H9 (cell line): ENCODE data around the gene KRT36. TPM values are rescaled to one million over a fixed set of nuclear protein-coding genes. Genes with fewer than 3 reads are reported as not detected.

Source experiments
- DNase-seq: peaks from one replicate; pipeline ENCODE4 v3.0.0-alpha.2; 2017
- H2AFZ ChIP-seq: one replicate; pipeline ENCODE4 v1.6.1; 2013; ENCODE audit warnings: mild to moderate bottlenecking, low read length, control low read depth, moderate library complexity
- H2AK5ac ChIP-seq: 2 replicates; pipeline ENCODE4 v1.6.1; 2013; ENCODE audit warnings: low read length, control low read depth, mixed read lengths; ENCODE audit not compliant: insufficient read length
- H2BK120ac ChIP-seq: one replicate; pipeline ENCODE4 v1.6.1; 2013; ENCODE audit warnings: low read depth, mild to moderate bottlenecking, low read length, control low read depth, inconsistent platforms; ENCODE audit not compliant: poor library complexity, severe bottlenecking
- H2BK12ac ChIP-seq: 2 replicates; pipeline ENCODE4 v1.6.1; 2013; ENCODE audit warnings: low read length, control low read depth, mixed read lengths, low read depth; ENCODE audit not compliant: insufficient read length
- H2BK15ac ChIP-seq: 2 replicates; pipeline ENCODE4 v1.6.1; 2013; ENCODE audit warnings: low read depth, low read length, control low read depth
- H2BK20ac ChIP-seq: one replicate; pipeline ENCODE4 v1.6.1; 2013; ENCODE audit warnings: low read depth, mild to moderate bottlenecking, low read length, control low read depth, inconsistent platforms; ENCODE audit not compliant: poor library complexity, severe bottlenecking
- H2BK5ac ChIP-seq: 2 replicates; pipeline ENCODE4 v1.6.1; 2013; ENCODE audit warnings: low read length, control low read depth, mixed read lengths; ENCODE audit not compliant: insufficient read length
- H3K14ac ChIP-seq: 2 replicates; pipeline ENCODE4 v1.6.1; 2013; ENCODE audit warnings: low read length, control low read depth; ENCODE audit not compliant: insufficient read depth
- H3K18ac ChIP-seq: 2 replicates; pipeline ENCODE4 v1.6.1; 2013; ENCODE audit warnings: low read depth, mild to moderate bottlenecking, mixed read lengths, low read length, control low read depth; ENCODE audit not compliant: insufficient read length
- H3K23ac ChIP-seq: 2 replicates; pipeline ENCODE4 v1.6.1; 2013; ENCODE audit warnings: low read length, control low read depth, mixed read lengths, low read depth; ENCODE audit not compliant: insufficient read length
- H3K23me2 ChIP-seq: 2 replicates; pipeline ENCODE4 v1.6.1; 2013; ENCODE audit warnings: low read depth, mild to moderate bottlenecking, mixed read lengths, low read length, control low read depth; ENCODE audit not compliant: insufficient read length, poor library complexity, severe bottlenecking
- H3K27ac ChIP-seq: 2 replicates; pipeline ENCODE4 v1.5.1; 2013; ENCODE audit warnings: low read length, control low read depth, mixed read lengths, low read depth; ENCODE audit not compliant: insufficient read length
- H3K27me3 ChIP-seq: 2 replicates; pipeline ENCODE4 v1.6.1; 2013; ENCODE audit warnings: low read length, control low read depth, inconsistent platforms; ENCODE audit not compliant: insufficient read depth
- H3K4ac ChIP-seq: 2 replicates; pipeline ENCODE4 v1.6.1; 2013; ENCODE audit warnings: low read depth, mild to moderate bottlenecking, control low read depth, inconsistent platforms, low read length, moderate library complexity
- H3K4me1 ChIP-seq: 2 replicates; pipeline ENCODE4 v1.6.1; 2013; ENCODE audit warnings: low read length, control low read depth, inconsistent platforms; ENCODE audit not compliant: insufficient read depth
- H3K4me2 ChIP-seq: 2 replicates; pipeline ENCODE4 v1.6.1; 2013; ENCODE audit warnings: low read length, control low read depth, mixed read lengths; ENCODE audit not compliant: insufficient read length, insufficient read depth
- H3K56ac ChIP-seq: 2 replicates; pipeline ENCODE4 v1.6.1; 2013; ENCODE audit warnings: low read depth, mild to moderate bottlenecking, mixed read lengths, low read length, control low read depth; ENCODE audit not compliant: insufficient read length
- H3K79me1 ChIP-seq: 2 replicates; pipeline ENCODE4 v1.6.1; 2013; ENCODE audit warnings: low read depth, mild to moderate bottlenecking, moderate library complexity, low read length, control low read depth, inconsistent platforms; ENCODE audit not compliant: insufficient read depth, poor library complexity, severe bottlenecking
- H3K79me2 ChIP-seq: 2 replicates; pipeline ENCODE4 v1.6.1; 2013; ENCODE audit warnings: low read length, control low read depth, inconsistent platforms; ENCODE audit not compliant: insufficient read depth
- H3K9ac ChIP-seq: 2 replicates; pipeline ENCODE4 v1.6.1; 2013; ENCODE audit warnings: low read length, control low read depth, mixed read lengths; ENCODE audit not compliant: insufficient read length; ENCODE audit errors: extremely low read depth
- H3K9me3 ChIP-seq: one replicate; pipeline ENCODE4 v1.6.1; 2013; ENCODE audit warnings: low read depth, low read length, inconsistent platforms; ENCODE audit not compliant: control insufficient read depth
- H3T11ph ChIP-seq: one replicate; pipeline ENCODE4 v1.6.1; 2013; ENCODE audit warnings: mild to moderate bottlenecking, low read length, control low read depth, inconsistent platforms
- H4K20me1 ChIP-seq: one replicate; pipeline ENCODE4 v1.6.1; 2013; ENCODE audit not compliant: control insufficient read depth, insufficient read length, insufficient read depth
- H4K5ac ChIP-seq: 2 replicates; pipeline ENCODE4 v1.6.1; 2013; ENCODE audit warnings: low read depth, mild to moderate bottlenecking, mixed read lengths, low read length, control low read depth; ENCODE audit not compliant: insufficient read length
- H4K8ac ChIP-seq: replicated peaks from 2 replicates; pipeline ENCODE4 v1.6.1; 2013; ENCODE audit warnings: low read length, control low read depth, mixed read lengths, low read depth; ENCODE audit not compliant: insufficient read length
- H4K91ac ChIP-seq: 2 replicates; pipeline ENCODE4 v1.6.1; 2013; ENCODE audit warnings: low read depth, mild to moderate bottlenecking, moderate library complexity, mixed read lengths, low read length, control low read depth; ENCODE audit not compliant: insufficient read length
- H3K27ac Mint-ChIP-seq, 3 experiments: 2 replicates in 2 of 3; 3 replicates in 1 of 3; pipeline ENCODE4 v1.8.0; 2020 to 2021; ENCODE audit warnings: mixed read lengths in 3 of 3, mild to moderate bottlenecking in 1 of 3, moderate library complexity in 1 of 3
- H3K27me3 Mint-ChIP-seq: 2 replicates; pipeline ENCODE4 v1.8.0; 2021; ENCODE audit warnings: low read depth, mild to moderate bottlenecking, moderate library complexity, mixed read lengths
- H3K36me3 Mint-ChIP-seq, 3 experiments: 2 replicates in 2 of 3; 3 replicates in 1 of 3; pipeline ENCODE4 v1.8.0; 2020 to 2021; ENCODE audit warnings: low read depth in 3 of 3, mixed read lengths in 3 of 3; ENCODE audit not compliant: insufficient read depth in 1 of 3
- H3K4me1 Mint-ChIP-seq, 2 experiments: 2 replicates each; pipeline ENCODE4 v1.8.0; 2020; ENCODE audit warnings: mixed read lengths in 2 of 2
- H3K4me3 Mint-ChIP-seq, 2 experiments: 2 replicates in 1 of 2; 3 replicates in 1 of 2; pipeline ENCODE4 v1.8.0; 2020 to 2021; ENCODE audit warnings: mild to moderate bottlenecking in 2 of 2, mixed read lengths in 2 of 2, moderate library complexity in 1 of 2
- H3K9me3 Mint-ChIP-seq, 2 experiments: 2 replicates in 1 of 2; 3 replicates in 1 of 2; pipeline ENCODE4 v1.8.0; 2020; ENCODE audit warnings: mild to moderate bottlenecking in 2 of 2, mixed read lengths in 2 of 2, moderate library complexity in 1 of 2
- WGBS: extraction: QIAGEN DNeasy Blood & Tissue Kit; methylation state at CpG from one replicate; pipeline ENCODE4 v1.1.7; 2013; ENCODE audit warnings: missing lambda C conversion rate, low lambda C conversion rate, mixed read lengths; ENCODE audit not compliant: insufficient read length; ENCODE audit errors: extremely low coverage; 5-methylcytosine and 5-hydroxymethylcytosine counted together
- total RNA-seq: library from RNA; stranded (reverse); gene quantifications from 2 replicates; pipeline ENCODE4 v1.2.1, GENCODE V29; 2021
- TF ChIP-seq, protein P1 (sequence below): fragments of 200-600 bp; sonication (generic); conservative IDR thresholded peaks from 3 replicates; pipeline ENCODE4 v1.8.0; 2021; ENCODE audit warnings: antibody characterized with exemption, mild to moderate bottlenecking

The KRT36 gene
- total RNA-seq, 1 experiment from 2014 or later, result not detected

DNA sequence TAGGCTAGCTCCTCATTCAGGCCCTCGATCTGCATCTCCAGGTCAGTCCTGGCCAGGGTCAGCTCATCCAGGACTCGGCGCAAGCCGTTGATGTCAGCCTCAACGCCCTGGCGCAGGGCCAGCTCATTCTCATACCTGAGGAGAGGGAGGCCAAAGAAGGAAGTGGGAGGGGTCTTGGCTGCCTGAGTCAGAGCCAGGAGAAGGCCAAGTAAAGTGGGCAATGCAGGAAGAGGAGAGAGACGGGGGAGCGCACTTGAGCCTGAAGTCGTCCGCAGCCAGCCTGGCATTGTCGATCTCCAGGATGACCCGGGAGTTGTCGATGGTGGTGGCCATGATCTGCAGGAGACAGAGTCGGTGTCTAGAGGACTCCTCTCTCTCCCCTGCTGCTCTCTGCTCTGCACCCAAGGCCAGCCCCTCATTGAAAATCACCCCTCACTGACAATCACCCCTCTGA lies 27.1 kb upstream of the KRT36 start:
- no peaks in the 10 kb centered on the region; the same call in 1 of the 2 replicates for H3K4me1 ChIP-seq
- no CpG with 5 or more reads among the region's 14 CpGs for WGBS

More for the DNA sequence above, 27.1 kb upstream of the KRT36 start:
- no peak overlapping the region for H3K9ac ChIP-seq
- no peaks in the 10 kb centered on the region for H3K79me1 ChIP-seq
- H3K23ac ChIP-seq, result no peak overlapping the region
- 0 out of 7 replicates have a peak overlapping the region, but pooled peaks of 1 of the 3 experiments have one; percentile 35 for H3K27ac Mint-ChIP-seq
- TF ChIP-seq, protein P1, sequence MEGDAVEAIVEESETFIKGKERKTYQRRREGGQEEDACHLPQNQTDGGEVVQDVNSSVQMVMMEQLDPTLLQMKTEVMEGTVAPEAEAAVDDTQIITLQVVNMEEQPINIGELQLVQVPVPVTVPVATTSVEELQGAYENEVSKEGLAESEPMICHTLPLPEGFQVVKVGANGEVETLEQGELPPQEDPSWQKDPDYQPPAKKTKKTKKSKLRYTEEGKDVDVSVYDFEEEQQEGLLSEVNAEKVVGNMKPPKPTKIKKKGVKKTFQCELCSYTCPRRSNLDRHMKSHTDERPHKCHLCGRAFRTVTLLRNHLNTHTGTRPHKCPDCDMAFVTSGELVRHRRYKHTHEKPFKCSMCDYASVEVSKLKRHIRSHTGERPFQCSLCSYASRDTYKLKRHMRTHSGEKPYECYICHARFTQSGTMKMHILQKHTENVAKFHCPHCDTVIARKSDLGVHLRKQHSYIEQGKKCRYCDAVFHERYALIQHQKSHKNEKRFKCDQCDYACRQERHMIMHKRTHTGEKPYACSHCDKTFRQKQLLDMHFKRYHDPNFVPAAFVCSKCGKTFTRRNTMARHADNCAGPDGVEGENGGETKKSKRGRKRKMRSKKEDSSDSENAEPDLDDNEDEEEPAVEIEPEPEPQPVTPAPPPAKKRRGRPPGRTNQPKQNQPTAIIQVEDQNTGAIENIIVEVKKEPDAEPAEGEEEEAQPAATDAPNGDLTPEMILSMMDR, result no peak
- H3T11ph ChIP-seq, result no peak overlapping the region
- no peak overlapping the region for H2BK12ac ChIP-seq
- H4K91ac ChIP-seq, result no peak overlapping the region
- H2AFZ ChIP-seq, result no peak overlapping the region
- H3K18ac ChIP-seq, result no peak overlapping the region
- no peaks in the 10 kb centered on the region for H4K20me1 ChIP-seq
- H3K9me3 Mint-ChIP-seq, result no peaks in the 10 kb centered on the region; a peak in 2 of 5 replicates
- H3K79me2 ChIP-seq, result no peaks in the 10 kb centered on the region
- H3K27me3 Mint-ChIP-seq, result no peaks in the 10 kb centered on the region; the same call in 1 of the 2 replicates
- H3K4me1 Mint-ChIP-seq, result peaks cover 21 to 29% of the 10 kb centered on the region in 2 experiments
- H3K4ac ChIP-seq, result no peak overlapping the region
- no peak overlapping the region for H3K27ac ChIP-seq
- no peak overlapping the region for H3K4me3 Mint-ChIP-seq
- no peak overlapping the region for H4K5ac ChIP-seq
- no peaks in the 10 kb centered on the region for H3K27me3 ChIP-seq
- no peak overlapping the region for H3K14ac ChIP-seq
- no peaks in the 10 kb centered on the region for H3K9me3 ChIP-seq
- no peak overlapping the region for H4K8ac ChIP-seq
- H2BK20ac ChIP-seq, result no peak overlapping the region
- H3K23me2 ChIP-seq, result no peaks in the 10 kb centered on the region
- H2BK5ac ChIP-seq, result no peak overlapping the region
- no peak overlapping the region for H2BK15ac ChIP-seq
- no peaks in the 10 kb centered on the region for H3K36me3 Mint-ChIP-seq
- H3K56ac ChIP-seq, result no peak overlapping the region
- no peak overlapping the region for H2AK5ac ChIP-seq
- H2BK120ac ChIP-seq, result no peak overlapping the region
- no peak overlapping the region for H3K4me2 ChIP-seq
- no peak for DNase-seq
